HUES48 (cell line): ENCODE results near the gene TP53I13.

Source experiments
- H3K27ac ChIP-seq: one replicate; pipeline ENCODE4 v1.7.0; 2013; ENCODE audit warnings: low read depth, low read length, inconsistent platforms
- H3K27me3 ChIP-seq: 2 replicates; pipeline ENCODE4 v1.6.1; 2013; ENCODE audit warnings: mild to moderate bottlenecking, low read length; ENCODE audit not compliant: control insufficient read depth, insufficient read depth
- H3K36me3 ChIP-seq: 2 replicates; pipeline ENCODE4 v1.6.1; 2013; ENCODE audit warnings: low read length; ENCODE audit not compliant: control insufficient read depth, insufficient read depth
- H3K4me1 ChIP-seq: 2 replicates; pipeline ENCODE4 v1.6.1; 2013; ENCODE audit warnings: mild to moderate bottlenecking, low read length; ENCODE audit not compliant: control insufficient read depth, insufficient read depth
- H3K4me3 ChIP-seq: 2 replicates; pipeline ENCODE4 v1.5.1; 2013; ENCODE audit warnings: mild to moderate bottlenecking, low read depth, low read length
- H3K9ac ChIP-seq: 2 replicates; pipeline ENCODE4 v1.6.1; 2013; ENCODE audit warnings: mild to moderate bottlenecking, low read depth, low read length, moderate library complexity
- H3K9me3 ChIP-seq: 2 replicates; pipeline ENCODE4 v1.6.1; 2013; ENCODE audit warnings: low read length; ENCODE audit not compliant: control insufficient read depth, insufficient read depth

TP53I13 gene

DNA sequence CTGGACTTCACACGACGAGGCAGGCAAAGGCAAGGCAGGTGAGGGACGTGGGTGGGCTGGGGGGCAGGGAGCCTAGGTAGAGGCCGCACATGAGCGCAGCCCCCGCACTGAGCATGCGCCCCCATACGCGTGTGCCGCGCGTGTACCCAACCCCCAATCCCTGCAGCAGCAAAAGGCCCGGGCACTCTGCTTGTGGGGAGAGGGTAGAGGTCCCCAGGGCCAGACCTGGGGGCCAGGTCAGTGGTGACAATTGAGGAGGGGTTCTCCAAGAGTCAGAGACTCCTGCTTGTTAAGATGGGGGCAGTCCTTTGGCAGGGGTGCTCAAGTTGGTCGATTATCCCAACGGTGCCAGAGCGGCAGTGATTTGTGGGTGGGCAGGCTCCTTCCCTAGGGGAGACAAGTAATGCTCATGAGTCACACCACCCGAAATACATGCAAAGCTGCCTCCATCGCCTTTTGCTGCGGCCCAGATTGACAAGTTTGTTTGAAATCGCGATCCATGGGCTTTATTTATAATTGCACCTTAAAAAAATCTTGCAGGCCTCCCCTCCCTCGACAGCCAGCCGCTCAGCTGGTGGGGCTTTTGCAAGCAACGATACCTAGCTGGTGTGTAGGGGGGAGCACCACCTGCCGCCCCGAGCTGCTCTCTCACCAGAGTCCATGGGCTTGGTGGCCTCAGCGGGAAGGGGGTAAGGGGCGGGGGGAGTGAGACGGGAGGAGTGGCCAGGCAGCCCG, 22.1 kb downstream of the TP53I13 start:
- peak overlapping the region; percentile 71 for H3K27ac ChIP-seq

DNA sequence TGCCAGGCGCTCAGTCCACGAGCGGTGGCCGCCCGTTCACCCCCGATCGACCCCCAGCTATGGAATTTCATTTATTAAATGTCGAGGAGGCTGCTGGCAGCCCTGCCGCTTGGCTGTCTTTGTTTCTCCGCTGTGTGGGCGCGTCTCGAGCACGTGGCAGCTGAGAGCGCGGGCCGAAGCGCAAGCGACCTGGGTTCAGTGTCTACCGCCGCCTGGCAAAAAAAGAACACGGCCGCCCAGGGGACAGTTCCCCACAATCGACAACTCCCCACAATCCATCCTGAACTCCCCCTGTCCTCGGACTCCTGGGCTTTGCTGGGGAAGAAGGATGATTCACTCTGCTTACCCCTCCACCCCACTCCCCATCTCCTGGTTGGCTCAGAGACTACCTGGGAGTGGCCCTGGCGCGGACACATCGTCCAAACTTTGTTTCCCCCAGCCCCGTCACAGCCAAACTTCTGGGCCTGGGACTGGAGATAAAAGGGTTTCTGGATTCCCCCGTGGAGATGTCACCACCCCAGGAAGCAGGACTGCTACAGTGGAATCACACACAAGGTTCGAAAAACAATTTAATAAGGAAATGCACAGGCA, 22.7 kb downstream of the TP53I13 start:
- Histone ChIP-seq H3K9ac (peak overlapping the region; percentile 55), H3K27me3 (peaks cover 12% of the 10 kb centered on the region), H3K4me1 (peaks cover 36% of the 10 kb centered on the region), H3K27ac (peak overlapping the region; percentile 71), H3K36me3 (no peaks in the 10 kb centered on the region), H3K4me3 (peak overlapping the region; percentile 90), H3K9me3 (no peaks in the 10 kb centered on the region)

More for the DNA sequence above, 22.1 kb downstream of the TP53I13 start:
- no peaks in the 10 kb centered on the region for H3K36me3 ChIP-seq
- H3K4me1 ChIP-seq: peaks cover 38% of the 10 kb centered on the region
- no peaks in the 10 kb centered on the region for H3K9me3 ChIP-seq
- H3K4me3 ChIP-seq: peak overlapping the region; percentile 90
- H3K9ac ChIP-seq: peak overlapping the region; percentile 55
- H3K27me3 ChIP-seq: peaks cover 12% of the 10 kb centered on the region

DNA sequence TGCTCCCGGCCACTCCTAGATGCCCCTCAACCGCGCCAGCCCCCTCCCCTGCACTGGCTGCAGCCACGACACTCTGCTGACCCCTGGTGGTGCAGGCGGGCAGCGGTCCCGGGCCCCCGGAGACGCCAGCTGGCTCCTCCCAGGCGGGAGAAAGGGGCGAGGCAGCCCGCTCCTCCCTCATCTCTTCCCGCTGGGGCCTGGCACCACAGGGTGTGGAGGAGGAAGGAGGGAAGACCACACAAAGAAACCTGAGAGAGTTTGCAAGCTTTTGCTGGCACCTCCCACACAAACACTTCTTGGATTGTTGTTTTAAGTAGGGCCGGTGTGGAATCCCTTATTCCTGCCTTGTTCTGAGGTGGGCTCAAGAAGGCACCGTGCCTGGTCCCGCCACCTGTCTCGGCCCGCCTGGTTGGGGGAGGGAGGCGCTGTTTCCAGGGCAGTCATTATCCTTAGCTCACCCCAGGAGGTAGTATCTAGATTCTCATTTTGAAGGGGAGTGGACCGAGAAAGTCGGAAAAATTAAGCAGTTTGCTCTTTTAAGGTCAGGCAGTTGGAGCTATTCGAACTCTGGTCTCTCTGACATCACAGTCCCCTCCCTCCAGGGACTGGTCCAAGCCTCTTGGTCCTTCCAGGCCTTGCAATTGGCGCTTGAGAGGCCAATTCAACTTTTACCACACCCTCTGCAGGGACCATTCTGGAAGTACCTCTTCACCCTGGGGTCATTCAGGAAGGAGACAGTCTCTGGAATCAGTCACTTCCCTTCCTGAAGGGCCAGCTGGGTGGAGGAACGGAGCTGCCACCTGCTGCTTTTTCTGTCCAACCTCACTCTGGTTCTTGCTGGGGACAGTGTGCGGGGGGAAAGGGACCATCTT, 23.5 kb downstream of the TP53I13 start:
- Histone ChIP-seq H3K27ac (peak overlapping the region; percentile 94), H3K4me1 (peaks cover 43% of the 10 kb centered on the region), H3K36me3 (no peaks in the 10 kb centered on the region), H3K27me3 (peaks cover 12% of the 10 kb centered on the region), H3K9me3 (no peaks in the 10 kb centered on the region), H3K4me3 (peak overlapping the region; percentile 90), H3K9ac (peak overlapping the region; percentile 55)

DNA sequence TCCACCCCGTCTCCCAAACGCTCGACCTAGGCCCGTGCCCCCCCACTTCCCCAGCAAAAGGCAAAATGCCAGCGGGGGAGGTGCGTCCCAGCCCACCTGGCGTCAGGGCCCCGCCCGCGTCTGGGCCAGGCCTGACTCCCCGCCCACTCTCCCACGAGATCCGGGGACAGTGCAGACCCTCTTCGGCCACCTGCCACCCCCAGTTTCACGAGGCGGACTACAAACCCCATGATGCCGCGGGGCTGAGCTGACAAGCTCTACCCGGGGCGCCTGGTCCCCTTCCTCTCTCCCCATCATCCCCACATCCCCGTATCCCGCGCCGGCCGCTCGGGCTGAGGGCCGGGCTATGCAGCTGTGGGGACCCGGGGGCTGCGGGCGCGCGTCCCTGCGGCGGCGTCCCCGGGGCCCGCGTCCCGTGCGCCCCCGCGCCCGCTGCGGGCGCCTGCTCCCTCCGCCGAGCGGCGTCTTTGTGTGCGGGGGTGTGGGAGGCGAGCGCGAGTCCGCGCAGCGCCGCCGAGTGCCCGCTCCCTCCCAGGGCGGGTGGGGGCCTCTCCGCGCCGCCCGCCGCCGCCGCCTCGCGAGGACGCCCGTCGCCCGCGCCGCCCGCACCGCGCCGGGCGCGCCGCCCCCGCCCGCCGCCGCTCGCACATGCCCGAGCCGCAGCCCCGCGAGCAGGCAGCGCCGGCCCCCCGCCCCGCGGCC, 24.5 kb downstream of the TP53I13 start, which contains the start of gene ANKRD13B:
Gene ANKRD13B (plus strand): TSS at position 283 of the 702 bp plus-strand sequence. CDS start 490 bp downstream, outside the sequence.
- peak within 1 kb of the TSS; percentile 94 for H3K27ac ChIP-seq
- H3K9ac ChIP-seq: 0 out of 2 replicates have a peak within 1 kb of the TSS, but pooled peaks have one; percentile 17
- H3K27me3 ChIP-seq: peaks cover 12% of the 10 kb centered on the region
- H3K9me3 ChIP-seq: no peaks in the 10 kb centered on the region
- H3K4me3 ChIP-seq: peak within 1 kb of the TSS; percentile 90
- peaks cover 48% of the 10 kb centered on the region for H3K4me1 ChIP-seq
- H3K36me3 ChIP-seq: no peaks in the 10 kb centered on the region

- Histone ChIP-seq H3K27ac (no peak overlapping the region), H3K4me3 (peak overlapping the region; percentile 61), H3K4me1 (peaks cover 43% of the 10 kb centered on the region), H3K9me3 (no peaks in the 10 kb centered on the region), H3K27me3 (peaks cover 12% of the 10 kb centered on the region), H3K36me3 (no peaks in the 10 kb centered on the region), H3K9ac (no peak overlapping the region)
Measured at GRCh38 chr17:29593591-29594518, 25.4 kb downstream of the TP53I13 start.

GRCh38 chr17:29594519-29595090, 26.1 kb downstream of the TP53I13 start:
- H3K4me3 ChIP-seq: peak overlapping the region; percentile 61; the same call in 1 of the 2 replicates
- peaks cover 12% of the 10 kb centered on the region for H3K27me3 ChIP-seq
- no peak overlapping the region for H3K27ac ChIP-seq
- H3K9me3 ChIP-seq: no peaks in the 10 kb centered on the region
- H3K9ac ChIP-seq: no peak overlapping the region
- H3K36me3 ChIP-seq: no peaks in the 10 kb centered on the region
- H3K4me1 ChIP-seq: peaks cover 43% of the 10 kb centered on the region

DNA sequence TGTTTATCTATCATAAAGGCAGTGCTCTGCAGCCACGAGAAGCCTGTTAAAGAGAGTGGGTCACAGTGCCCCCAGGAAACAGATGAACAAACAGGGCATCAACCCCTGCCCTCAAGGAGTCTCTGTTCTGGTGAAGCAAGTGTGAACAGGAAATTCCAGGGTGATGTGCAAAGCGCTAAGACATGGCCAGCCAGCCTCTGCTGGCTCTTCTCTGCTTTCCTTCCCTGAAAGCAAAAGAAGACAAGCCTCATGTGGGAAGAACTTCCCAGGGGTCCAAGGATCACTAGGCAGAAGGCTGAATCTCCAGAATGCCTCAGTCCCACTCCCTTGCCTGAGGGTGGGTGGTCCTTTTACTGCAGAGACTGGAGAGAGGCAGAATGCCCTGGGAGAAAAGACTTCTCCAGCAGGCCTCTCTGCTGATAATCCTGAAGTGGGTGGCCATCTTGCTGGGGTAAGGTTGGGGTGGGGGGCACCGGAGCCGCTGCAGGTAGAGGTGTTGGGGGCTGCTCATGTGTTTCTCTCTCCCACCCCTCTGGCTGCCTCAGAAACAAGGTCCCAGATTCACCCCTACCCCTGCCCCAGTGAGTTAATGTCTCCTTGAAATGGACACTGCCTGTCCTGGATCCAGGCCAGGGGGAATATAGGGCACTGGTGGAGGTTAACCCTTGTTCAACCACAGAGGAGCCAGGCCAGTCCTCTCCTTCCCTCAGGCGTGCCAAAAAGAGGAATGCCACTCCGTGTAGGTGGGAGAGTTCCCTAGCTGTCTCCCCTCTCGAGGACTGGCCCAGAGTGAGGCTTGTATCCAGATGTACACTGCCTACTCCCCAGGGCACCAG, 26.8 kb downstream of the TP53I13 start:
- H3K27ac ChIP-seq: no peak overlapping the region
- H3K9me3 ChIP-seq: no peaks in the 10 kb centered on the region
- H3K4me3 ChIP-seq: no peak overlapping the region
- H3K27me3 ChIP-seq: peaks cover 7% of the 10 kb centered on the region; the same call in 1 of the 2 replicates
- H3K4me1 ChIP-seq: peaks cover 36% of the 10 kb centered on the region
- H3K36me3 ChIP-seq: no peaks in the 10 kb centered on the region
- H3K9ac ChIP-seq: no peak overlapping the region

DNA sequence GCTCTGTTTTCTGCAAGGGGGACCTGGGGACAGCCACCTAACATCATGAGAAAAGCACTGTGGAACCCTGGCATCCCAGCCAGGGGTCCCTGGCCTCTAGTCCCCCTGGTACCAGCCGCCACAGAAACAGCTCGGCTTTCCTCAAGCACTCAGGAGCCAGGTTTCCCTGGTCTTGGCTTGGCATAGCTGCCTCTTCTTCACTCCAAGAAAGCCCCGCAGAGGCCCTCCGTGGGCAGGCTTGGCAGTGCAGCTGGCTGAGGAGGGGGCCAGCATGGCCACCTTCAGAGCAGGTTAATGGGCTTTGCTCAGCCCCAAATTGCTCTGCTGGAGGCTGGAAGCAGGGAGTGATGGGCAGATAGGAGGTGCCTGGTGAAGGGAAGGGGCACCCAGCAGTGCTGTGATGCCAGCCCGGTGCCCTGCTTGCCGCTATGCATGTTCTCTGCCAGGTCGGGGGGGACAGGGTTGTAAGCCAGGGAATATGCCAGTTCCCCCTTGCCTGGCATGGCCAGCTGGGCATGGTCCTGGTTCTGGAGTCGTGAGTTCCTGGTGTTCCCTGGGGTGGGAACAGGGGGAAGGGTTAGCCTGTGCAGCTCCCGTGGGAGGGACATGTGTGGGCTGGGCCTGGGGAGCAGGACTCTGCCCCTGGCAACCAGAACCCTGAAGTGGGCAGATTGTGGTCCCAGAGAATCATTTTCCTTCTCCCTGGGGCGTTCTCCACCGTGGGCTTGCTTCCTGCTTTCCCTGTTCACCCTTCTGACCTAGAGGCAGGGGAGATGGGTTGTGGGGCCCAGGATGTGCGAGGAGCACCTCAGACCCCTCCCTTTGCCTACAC, 27.7 kb downstream of the TP53I13 start:
- H3K9me3 ChIP-seq: no peaks in the 10 kb centered on the region
- H3K9ac ChIP-seq: no peak overlapping the region
- H3K27ac ChIP-seq: no peak overlapping the region
- H3K27me3 ChIP-seq: peaks cover 2% of the 10 kb centered on the region; the same call in 1 of the 2 replicates
- no peaks in the 10 kb centered on the region for H3K36me3 ChIP-seq
- H3K4me3 ChIP-seq: no peak overlapping the region
- peaks cover 31% of the 10 kb centered on the region for H3K4me1 ChIP-seq
